Medulla oblongata (tissue), 1 donor: ENCODE measurements around the gene GPBAR1.

Source experiments
- DNase-seq: peaks from one replicate; pipeline ENCODE4 v3.0.0-alpha.2; 2015; ENCODE audit errors: extremely low spot score

The GPBAR1 gene

DNA sequence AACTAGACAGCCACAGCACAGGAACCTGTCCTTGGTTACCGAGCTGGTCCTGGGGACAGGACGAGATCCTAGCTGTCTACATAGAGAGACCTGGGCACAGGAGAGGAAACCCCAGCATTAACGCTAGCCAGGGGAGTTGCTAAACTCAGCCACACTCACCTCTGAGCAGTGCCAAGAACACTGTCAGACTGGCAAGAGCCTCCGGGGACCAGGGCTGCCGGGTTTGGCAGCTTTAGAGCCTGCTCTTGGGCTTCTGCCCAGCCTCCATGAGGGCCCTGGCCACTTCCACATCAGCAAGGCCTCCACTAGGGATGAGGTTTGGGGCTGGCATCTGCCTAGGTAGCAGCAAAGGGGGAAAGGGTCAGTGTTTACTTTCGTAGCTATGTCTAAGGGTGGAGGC is 24.8 kb downstream of the GPBAR1 start:
- peak; percentile 76 for DNase-seq

DNA sequence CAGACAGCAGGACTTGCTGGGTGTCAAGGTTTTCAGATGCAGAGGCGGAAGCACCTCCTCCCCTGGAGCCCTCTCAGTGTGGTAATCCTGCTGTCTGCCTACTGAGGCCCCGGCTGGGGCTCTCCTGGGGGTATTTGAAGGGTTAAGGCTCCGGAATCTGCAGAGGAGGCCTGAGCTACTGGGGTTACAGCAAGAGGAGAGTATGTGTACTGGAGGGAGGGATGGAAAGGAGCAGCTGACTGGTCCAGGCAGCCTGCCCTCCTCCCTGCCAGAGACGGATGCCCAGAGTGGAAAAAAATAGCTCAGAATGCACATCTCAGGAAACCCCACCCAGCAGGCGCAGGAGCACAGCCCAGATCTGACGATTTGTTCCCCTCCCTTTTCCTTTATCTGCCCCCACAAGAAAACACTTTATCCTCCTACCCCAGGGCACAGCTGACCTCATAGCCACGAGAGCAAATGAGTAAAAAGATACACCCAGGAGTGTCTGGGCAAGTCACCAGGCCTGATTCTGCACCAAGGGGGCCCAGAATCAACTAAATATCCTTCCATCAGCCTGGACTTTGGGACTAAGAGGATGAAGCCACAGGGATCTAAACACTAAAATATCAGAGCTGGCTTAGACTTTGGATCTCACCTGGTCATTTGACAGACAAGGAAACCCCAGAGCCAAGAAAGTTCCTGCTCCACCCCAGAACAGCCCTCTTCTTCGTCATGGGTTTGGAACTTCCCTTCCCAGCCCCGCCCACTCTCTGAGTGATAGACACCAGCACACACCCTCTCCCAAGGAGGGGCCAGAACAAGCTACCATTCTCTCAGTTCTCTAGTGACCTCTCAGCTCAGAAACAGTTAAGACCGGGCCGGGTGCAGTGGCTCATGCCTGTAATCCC is 26.0 kb downstream of the GPBAR1 start:
- DNase-seq, result peak; percentile 95

DNA sequence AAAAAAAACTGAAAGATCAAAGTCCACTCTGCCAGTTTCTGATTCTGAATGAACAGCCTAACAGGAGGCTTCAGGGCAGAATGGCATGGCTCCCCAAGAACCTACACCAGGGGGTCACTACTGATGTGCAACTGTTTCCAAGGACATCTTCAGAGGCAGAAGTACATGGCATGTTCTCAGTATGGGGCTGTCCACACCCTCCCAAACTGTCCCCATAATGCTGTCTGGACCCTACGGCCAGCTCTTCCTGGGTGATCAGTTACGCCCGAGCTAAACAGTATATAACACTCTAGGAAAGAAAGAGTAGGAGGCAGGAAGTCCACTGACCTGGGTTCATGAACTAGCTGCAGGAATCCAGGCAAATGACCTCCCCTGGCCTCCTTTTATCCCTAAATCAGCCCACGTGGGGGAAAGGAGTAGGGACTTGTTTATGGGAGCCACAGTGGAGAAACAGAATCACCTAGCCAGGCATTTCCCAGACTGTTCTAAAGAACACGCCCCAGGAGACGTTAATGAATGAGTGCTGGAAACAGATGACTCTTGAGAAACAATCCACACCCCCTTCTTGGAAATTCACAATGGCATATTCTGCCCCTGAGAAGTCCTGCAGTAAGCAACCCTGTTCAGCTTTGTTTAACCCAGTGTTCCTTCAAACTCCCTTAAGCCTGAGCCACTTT is 29.0 kb downstream of the GPBAR1 start:
- peak; percentile 51 for DNase-seq

DNA sequence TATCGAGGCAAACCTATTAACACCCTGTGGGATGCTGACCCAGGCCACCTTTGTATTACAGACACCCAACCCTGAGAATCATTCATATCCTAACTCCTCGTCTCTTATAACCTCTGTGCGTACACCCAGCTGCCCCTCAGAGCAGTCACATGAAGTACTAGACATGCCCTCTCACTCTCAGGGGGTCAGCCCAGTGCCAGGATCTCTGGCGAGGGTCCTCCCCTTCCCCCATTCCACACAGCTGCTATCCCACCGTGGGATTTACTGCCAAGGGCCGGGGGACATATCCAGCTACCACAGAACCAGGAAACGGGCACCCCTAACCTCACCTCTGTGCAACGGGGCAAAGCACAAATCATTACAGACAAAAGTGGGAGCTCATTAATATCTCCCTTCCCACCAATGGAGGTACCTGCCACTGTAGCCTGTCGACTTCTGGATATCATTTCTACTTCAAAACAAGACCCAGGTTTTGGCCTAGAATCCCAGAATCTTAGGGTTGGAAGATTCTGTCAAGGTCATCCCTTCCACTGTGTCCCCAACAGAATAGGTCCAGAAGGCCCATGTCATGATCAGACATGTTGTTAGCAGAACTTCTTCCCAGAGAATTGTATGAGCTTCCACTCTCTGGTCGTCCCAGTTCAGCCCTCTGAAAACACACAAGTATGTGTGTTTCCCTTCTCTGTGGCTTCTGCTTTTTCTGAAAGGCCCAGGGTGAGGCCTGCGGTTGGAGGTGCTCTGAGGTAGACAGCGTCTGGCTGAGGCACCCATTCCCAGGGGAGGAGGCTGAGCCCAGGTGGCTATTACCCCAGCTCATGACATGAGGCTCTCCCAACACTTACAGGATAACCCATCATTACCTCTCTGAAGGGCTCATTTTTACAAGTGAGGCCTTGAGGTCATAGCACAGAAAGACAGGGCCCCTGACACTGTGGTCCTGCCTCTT is 29.8 kb downstream of the GPBAR1 start:
- no peak for DNase-seq

DNA sequence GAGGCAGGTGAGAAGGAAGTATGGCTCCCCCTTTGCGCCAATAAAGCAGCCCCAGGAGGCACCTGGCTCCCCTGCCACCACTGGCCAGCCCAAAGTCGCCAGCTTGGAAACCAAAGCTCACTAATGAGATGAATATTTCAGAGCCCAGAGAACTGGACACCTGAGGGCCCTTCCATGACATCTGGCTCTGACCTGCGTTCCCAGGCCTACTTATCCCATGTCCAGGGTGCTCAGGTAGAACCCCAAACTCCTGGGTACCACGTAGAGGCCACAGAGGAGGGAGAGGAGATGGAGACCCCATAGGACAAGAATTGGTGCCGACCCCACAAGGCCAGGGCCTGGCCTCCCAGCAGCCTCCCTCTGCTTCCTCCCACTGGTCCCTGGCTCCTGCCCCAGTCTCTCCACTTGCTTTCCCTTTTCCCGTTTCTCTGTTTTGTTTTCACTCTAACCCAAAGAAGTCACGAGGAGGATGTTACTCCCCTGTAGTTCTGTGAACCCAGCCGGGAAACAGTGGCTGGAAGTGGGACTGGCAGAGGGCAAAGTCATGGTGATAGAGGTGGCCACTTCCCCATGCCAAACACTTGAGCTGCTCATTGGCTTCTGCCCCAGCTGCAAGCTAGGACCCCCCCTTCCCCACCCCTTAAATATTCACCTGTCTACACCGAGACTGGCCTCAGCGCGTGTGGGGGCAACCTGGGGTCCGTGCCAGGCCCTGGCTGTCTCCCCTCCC is 30.7 kb downstream of the GPBAR1 start:
- DNase-seq, result peak; percentile 74

- peak; percentile 84 for DNase-seq
These were observed 31.5 kb downstream of the GPBAR1 start, which contains the start of gene TMBIM1 for GRCh38 chr2:218292048-218293014. TMBIM1 (minus strand) TSS chr2:218292503; CDS start chr2:218282141, 10,362 bp downstream.

GRCh38 chr2:218293715-218294429 is 33.1 kb downstream of the GPBAR1 start:
- DNase-seq, result no peak

DNA sequence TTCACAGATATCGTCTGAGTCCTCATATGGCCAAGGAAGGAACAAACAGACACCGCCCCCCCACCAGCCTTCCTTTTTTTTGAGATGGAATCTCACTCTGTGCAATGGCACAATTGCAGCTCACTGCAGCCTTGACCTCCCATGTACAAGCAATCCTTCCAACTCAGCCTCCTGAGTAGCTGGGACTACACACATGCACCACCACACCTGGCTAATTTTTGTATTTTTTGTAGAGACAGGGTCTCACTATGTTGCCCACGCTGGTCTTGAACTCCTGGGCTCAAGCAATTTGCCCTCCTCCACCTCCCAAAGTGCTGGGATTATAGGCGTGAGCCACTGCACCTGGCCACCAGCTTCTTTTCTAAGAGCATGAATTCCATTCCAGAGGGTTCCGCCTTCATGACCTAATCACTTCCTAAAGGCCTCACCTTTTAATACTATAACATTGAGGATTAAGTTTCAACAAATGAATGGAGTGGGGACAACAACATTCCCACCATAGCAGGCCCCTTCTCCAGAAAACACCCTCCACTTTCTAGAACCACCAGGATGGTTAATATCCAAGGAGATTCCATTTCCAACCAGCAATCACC is 33.7 kb downstream of the GPBAR1 start:
- no peak for DNase-seq

DNA sequence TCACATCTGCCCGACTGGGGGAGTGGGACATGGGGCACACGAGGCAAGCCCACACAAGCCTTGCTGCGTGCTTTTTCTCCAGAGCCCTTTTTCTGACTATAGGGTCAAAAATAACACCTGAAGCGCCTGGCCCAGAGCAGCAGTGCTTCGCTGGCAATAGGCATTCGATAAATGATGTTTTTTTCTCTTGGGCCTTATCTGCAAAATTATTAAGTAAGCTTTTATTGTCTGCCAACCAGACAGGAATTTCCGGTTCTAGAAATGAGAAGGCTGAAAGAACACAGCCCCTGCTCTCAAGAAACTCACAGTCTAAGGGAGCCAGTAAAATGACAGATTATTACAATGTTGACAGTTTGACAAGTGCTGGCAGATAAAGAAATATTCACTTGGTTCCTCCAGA is 34.2 kb downstream of the GPBAR1 start:
- DNase-seq, result no peak

- no peak for DNase-seq
These were observed 35.4 kb downstream of the GPBAR1 start for GRCh38 chr2:218296200-218296599.

- DNase-seq, result peak; percentile 87
These were observed 36.0 kb downstream of the GPBAR1 start for GRCh38 chr2:218296847-218297246.

DNA sequence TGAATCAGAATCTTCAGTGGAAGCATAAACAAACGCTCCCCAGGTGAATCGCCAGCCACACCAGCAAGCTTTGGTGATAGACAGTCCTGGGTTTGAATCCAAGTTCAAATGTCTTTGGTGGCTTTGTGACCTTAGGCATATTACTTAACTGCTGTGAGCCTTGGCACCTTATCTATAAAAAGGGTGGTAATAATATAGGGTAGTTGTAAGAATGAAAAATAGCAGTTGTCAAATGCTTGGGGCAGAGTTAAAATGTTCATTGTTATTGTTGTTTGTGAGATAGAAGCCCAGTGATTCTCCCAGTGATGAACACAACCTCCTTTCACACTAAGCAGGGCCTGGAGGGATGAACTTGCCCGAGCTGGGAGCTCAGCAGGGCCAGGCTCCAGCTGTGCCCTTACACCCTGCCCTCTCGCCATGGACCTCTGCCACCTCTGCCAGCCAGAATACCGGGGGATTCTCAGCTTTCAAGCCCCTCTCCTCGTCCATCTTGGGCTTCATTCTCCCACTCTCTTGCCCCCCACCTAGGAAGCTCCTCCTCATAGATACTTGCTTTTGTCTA is 37.6 kb downstream of the GPBAR1 start:
- peak; percentile 77 for DNase-seq

DNA sequence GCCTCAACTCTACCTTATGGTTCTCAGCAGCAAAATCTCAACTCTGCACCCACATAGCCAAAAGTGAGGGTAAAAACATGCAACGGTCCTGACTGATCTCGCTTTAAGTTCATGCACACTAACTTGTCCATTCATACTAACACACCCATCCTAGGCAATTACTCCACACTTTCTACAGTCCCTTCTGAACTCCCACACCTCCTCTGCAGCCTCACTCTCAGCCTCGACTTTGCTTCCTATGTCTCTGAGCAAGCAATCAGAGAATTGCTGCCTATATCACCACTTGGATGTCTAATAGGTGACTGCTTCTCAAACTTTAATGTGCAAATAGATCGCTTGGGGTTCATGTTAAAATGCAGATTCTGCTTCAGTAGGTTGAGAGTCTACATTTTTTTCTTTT is 39.3 kb downstream of the GPBAR1 start:
- DNase-seq, result no peak

GRCh38 chr2:218301176-218301819 is 40.5 kb downstream of the GPBAR1 start:
- DNase-seq, result peak; percentile 94

DNA sequence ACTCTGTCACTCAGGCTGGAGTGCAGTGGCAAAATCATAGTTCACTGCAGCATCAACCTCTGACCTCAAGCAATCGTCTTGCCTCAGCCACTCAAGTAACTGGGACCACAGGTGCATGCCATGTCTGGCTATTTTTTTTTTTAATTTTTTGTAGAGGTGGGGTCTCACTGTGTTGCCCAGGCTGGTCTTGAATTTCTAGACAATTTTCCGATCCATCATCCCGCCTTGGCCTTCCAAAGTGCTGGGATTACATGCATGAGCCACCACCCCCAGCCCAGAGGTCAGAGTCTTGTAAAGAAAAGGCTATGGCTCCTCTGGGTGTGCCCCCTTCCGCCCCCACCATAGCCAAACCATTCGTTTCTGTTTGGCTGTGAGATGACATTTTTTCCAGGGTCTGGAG is 44.6 kb downstream of the GPBAR1 start:
- no peak for DNase-seq

DNA sequence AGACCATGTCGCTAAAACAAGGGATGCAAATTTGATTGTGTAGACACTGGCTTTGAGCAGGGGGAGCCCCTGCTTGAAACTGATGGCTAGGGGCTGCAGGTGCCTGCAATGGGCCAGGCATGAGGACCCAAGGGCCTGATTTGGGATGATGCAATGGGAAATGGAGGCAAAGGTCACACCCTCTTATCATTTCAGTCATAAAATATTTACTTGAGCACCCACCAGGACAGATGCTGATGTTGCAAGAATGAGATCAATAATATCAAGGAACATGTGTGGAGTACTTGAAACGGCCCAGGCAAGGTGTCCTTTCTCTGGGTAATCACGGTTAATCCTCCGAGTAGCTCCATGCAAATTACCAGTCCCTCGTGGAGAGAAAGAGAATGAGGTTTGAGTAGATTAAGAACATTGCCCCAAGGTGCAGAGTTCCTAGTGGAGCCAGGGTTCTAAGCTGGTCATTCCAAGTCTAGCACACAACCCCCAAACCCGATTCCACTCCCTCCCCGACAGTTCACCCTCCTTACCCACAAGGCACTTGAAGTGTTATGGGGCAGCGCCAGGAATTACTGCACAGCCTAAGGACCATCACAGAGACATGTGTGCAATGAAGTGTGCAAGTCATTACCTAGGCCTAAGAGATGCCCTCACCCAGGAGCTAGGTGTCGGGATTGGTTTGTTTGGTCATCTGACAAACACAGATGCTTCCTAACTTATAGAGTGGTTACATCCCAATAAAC is 45.5 kb downstream of the GPBAR1 start:
- no peak for DNase-seq

GRCh38 chr2:218307415-218308090 is 46.7 kb downstream of the GPBAR1 start:
- DNase-seq, result no peak
